Endothelial cell of umbilical vein (primary cell): ENCODE results near the gene UBE4B.

Experiments
- CTCF ChIP-seq, 2 donors: IDR thresholded peaks; 1 replicate in 1 of 2; 2 replicates in 1 of 2; pipeline ENCODE4 v1.5.1; 2011; ENCODE audit warnings: low read length in 2 of 2, mild to moderate bottlenecking in 2 of 2, moderate library complexity in 2 of 2, control low read depth in 1 of 2, inconsistent platforms in 1 of 2, low read depth in 1 of 2; ENCODE audit not compliant: insufficient read depth in 1 of 2; ENCODE audit errors: extremely low read depth in 1 of 2
- EZH2 ChIP-seq: IDR thresholded peaks from 2 replicates; pipeline ENCODE4 v1.6.1; 2012; ENCODE audit warnings: borderline replicate concordance, low read depth, mild to moderate bottlenecking, moderate library complexity, low read length, inconsistent platforms; ENCODE audit not compliant: severe bottlenecking
- FOS ChIP-seq: IDR thresholded peaks from 2 replicates; pipeline ENCODE4 v1.6.1; 2011; ENCODE audit warnings: mild to moderate bottlenecking, low read length, moderate library complexity, borderline replicate concordance; ENCODE audit not compliant: insufficient read depth
- JUN ChIP-seq: IDR thresholded peaks from 2 replicates; pipeline ENCODE4 v1.6.1; 2011; ENCODE audit warnings: borderline replicate concordance, low read depth; ENCODE audit not compliant: insufficient read length, insufficient read depth
- MAX ChIP-seq: IDR thresholded peaks from 2 replicates; pipeline ENCODE4 v1.6.1; 2011; ENCODE audit not compliant: insufficient read depth, insufficient read length
- MYC ChIP-seq: IDR thresholded peaks from one replicate; pipeline ENCODE4 v1.6.1; 2011; ENCODE audit warnings: mild to moderate bottlenecking, low read depth, low read length
- POLR2A ChIP-seq: IDR thresholded peaks from 2 replicates; pipeline ENCODE4 v1.6.1; 2012; ENCODE audit warnings: low read depth, mild to moderate bottlenecking, control low read depth, low read length
- POLR2AphosphoS5 ChIP-seq: IDR thresholded peaks from 2 replicates; pipeline ENCODE4 v1.6.1; 2012; ENCODE audit warnings: low read depth, mild to moderate bottlenecking, control low read depth, low read length, moderate library complexity; ENCODE audit not compliant: insufficient read depth

- TF ChIP-seq CTCF (IDR thresholded peaks at IDR 0.05; ENCODE audit: extremely low read depth in 1 of 2, insufficient read depth in 1 of 2, low read depth in 1 of 2, low read length in 2 of 2) (no peak), POLR2A (no peak), MYC (no peak), JUN (no peak), POLR2AphosphoS5 (no peak), MAX (no peak), EZH2 (no peak), FOS (no peak)
Measured at GRCh38 chr1:10027027-10027426, 5.7 kb upstream of the UBE4B start.
